DMS53 treated with DMSO at 0.1 percent for 48 hours (cell line): ENCODE data around the gene KIAA0825.
A peak's percentile ranks its signal among the peaks of the same experiment; 100 is the strongest.
"Not testable (repeated sequence)": the region's sequence is repeated elsewhere in the genome, so short reads cannot be mapped to it uniquely, and the experiment has no call there.

Source experiments
- DNase-seq: peaks from one replicate; lab custom pipeline; 2025; ENCODE audit not compliant: unreplicated experiment; lab: John Stamatoyannopoulos, UW

KIAA0825 gene

DNA sequence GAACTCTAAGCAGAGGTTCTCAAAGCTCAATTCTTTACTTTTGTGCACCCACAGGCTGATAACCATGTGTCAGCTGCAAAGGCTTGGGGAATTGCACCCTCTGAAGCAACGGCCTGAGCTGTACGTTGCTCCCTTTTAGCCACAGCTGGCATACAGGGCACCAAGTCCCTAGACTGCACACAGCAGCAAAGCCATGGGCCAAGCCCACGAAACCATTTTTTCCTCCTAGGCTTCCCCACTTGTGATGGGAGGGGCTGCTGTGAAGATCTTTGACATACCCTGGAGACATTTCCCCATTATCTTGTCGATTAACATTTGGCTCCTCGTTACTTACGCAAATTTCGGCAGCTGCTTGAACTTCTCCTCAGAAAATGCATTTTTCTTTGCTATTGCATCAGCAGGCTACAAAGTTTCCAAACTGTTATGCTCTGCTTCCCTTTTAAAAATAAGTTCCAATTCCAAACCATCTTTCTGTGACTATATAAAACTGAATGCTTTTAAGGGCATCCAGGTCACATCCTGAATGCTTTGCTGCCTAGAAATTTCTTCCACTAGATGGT, 23.0 kb downstream of the KIAA0825 start:
- DNase-seq = no peak

DNA sequence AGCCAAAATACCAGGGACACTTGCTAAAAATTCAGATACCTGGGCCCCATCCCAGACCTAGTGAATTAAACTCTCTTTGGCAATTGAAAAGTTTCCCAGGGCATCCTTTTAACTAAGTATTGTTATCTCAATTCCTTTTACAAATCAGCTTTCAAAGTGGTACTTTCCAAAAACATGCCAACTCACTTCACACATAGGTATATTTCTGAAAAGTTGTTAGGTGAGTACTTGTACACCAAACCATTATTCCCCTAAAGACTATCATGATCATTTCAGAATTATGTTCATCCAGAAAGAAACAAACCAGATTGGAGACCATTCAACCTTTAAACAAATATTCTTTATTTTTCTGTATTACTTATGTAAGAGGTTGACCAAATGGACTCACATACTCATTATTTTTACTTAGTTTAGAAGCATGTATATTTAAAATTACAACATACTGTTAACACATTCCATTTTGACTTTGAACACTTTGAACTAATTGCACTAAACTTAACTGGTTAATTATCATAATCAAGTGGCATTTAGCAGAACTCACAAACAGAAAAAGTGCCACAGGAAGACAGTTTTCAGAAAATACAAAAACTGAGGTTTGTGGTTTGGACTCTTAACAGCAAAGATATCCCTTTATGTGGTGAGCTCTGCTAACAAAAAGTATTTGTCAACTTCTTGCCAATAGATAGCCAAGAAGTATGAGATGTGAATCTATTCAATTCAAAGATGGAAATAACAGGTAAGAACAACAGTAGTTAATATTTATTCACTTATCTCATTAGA, 40.7 kb downstream of the KIAA0825 start:
- DNase-seq = no peak

- DNase-seq = no peak
These were observed 43.2 kb downstream of the KIAA0825 start for GRCh38 chr5:94575196-94575595.

DNA sequence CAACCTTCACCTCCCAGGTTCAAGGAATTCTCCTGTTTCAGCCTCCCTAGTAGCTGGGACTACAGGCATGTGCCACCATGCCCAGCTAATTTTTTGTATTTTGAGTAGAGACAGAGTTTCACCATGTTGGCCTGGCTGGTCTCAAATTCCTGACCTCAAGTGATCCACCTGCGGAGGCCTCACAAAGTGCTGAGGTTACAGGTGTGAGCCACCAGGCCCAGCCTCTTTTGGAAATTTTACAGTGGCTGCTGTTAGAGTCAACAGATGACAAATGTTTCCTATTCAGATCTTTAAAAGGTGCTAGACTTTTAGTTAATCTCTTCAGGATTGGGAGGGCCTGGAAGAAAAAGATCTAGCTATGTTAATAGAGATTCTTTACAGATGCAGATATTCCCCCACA, 45.1 kb downstream of the KIAA0825 start:
- not testable (repeated sequence) for DNase-seq

DNA sequence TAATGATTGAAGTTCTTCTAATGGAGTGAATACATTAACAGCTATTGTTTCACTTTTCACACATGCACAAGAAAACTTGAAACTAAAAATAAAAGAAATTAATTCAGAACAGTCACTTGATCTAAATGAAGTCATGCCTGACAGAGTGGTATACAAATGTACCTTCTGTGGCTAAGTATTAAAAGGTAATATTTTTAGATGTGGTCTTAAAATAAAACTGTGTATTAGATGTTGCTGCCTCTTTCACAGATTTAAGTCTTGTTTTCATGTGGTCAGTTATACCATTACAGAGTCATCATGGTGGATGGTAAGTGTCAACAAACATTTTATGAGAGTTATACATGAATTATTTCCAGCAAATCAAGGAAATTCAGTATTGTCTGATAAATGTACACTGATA, 47.0 kb downstream of the KIAA0825 start:
- DNase-seq = no peak

DNA sequence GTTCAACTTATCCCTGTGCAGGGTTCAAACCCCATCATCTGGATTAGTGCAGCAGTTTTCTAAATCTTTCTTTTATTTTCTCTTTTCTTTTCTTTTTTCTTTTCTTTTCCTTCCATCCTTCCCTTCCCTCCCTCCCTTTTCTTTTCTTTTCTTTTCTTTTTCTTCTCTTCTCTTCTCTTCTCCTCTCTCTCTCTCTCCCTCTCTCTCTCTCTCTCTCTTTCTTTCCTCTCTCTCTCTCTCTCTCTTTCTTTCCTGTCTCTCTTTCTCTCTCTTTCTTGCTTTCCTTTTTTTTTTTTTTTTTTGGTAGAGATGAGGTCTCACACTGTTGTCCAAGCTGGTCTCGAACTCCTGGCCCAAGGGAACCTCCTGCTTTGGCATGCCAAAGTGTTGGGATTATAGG, 53.6 kb downstream of the KIAA0825 start:
- no peak for DNase-seq

DNA sequence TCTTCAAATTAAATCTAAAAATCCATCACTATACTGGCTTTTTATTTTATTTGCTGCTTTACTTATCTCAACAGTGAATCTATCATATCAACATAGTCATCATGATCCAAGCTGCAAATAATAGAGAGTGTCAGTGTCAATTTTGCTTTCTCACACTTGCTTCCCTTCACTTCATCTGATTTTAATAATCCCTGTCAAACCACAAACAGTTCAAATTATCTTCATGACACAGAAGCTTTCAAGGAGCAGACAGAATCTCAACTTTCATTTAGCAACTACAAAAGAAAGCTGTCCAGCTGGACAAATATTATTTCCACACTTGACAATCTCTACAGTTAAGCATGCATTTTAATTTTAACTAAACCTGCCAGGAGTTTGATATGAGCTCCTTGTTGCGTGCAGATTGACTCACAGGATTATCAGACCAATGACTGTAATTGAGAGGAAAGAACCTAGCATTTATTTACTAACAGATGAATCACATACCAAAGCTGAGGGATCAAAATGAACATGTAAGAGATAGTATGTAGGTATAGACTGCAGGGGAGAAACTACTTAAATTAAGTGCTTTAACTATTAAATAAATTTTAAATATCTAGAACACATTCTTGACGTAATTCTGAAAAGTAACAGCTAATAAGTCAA, 56.0 kb downstream of the KIAA0825 start:
- DNase-seq = peak; percentile 50

GRCh38 chr5:94558028-94558427, 60.4 kb downstream of the KIAA0825 start:
- DNase-seq = no peak

DNA sequence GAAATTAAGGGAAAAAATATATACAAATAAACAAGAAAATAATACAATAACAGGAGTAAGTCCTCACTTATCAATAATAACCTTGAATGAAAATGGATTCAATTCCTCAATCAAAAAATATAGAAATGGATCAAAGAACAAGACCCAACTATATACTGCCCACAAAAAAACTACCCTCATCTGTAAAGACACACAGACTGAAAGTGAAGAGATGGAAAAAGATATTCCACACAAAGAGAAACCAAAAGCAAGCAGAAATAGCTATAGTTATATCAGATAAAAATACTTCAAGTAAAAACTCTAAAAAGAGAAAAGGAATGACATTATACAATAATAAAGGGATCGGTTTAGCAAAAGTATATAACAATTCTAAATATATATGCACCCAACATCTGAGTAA, 66.5 kb downstream of the KIAA0825 start:
- DNase-seq = no peak

DNA sequence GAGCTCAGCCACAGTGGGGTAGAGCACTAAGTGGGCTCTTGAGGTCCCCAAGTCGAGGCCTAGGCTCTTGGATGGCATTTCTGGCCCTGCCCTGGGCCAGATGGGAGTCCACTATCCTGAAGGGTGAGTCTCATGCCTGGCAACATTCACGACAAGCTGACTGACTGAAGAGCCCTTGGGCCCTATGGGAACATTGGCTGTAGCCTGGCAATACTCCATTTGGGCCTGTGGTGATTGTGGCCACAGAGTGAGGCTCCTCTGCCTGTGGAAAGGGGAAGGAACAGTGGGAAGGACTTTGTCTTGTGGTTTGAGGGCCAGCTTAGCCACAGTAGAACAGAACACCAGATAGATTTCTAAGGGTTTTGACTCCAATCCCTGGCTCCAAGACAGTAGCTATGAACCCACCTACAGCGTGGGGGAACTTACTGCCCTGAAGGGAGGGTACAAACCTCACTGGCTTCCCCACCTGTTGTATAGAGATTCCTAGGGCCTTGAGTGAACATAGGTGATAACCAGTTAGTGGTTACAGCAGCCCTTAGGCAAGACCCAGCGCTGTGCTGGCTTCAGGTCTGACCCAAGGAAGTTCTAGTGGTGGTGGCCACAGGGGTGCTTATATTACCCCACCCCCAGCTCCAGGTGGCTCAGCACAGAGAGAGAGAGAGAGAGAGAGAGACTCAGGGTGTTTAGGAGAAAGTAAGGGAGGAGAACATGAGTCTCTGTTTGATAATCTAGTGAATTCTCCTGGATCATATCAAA, 72.4 kb downstream of the KIAA0825 start:
- DNase-seq = no peak

GRCh38 chr5:94544875-94545547, 73.4 kb downstream of the KIAA0825 start:
- no peak for DNase-seq

- DNase-seq = no peak
These were observed 74.3 kb downstream of the KIAA0825 start for GRCh38 chr5:94544031-94544650.

GRCh38 chr5:94540856-94541494, 77.4 kb downstream of the KIAA0825 start:
- no peak for DNase-seq

- DNase-seq = no peak
These were observed 80.1 kb downstream of the KIAA0825 start for GRCh38 chr5:94538260-94538659.

DNA sequence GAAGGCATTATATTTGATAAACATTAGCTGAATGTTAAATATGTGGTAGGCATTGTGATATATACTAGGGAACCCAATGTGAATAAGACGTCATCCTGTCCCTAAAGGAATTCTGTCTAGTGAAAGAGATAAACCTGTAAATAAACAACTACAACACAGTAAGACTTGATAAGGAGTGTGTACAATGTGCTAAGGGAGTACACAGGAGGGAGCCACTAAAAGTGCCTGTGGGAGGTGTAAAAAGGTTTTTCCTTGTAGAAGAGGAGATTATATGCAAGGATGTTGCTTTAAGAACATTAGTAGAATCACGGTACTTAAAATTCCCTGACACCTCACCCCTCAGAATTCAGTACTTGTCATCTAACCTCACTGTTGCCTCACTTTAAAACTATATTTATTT, 91.7 kb downstream of the KIAA0825 start:
- no peak for DNase-seq

GRCh38 chr5:94524841-94525697, 93.3 kb downstream of the KIAA0825 start:
- peak; percentile 81 for DNase-seq

DNA sequence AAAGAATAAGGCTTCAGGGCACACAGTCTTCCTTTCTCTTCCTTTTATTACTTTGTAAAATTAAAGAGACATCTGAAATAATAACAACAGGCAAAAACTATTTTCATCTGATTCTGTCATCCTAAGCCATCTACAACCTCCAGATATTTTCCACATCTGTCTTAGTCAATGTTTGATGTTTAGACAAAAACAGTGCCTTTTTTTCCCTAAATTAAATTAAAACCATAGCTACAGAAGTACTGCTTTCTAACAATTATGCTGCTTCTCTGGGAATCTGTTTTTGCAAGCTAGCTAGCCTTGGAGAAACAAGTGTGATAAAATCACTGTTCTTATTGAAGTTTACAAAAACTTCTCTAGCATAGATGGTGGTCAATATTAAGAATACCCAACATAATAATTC, 95.4 kb downstream of the KIAA0825 start:
- no peak for DNase-seq

GRCh38 chr5:94522117-94522516, 96.3 kb downstream of the KIAA0825 start:
- peak; percentile 42 for DNase-seq
